Ammon's horn (tissue), 1 donor: ENCODE data around the gene ANO10.
"Not testable (repeated sequence)": the region's sequence is repeated elsewhere in the genome, so short reads cannot be mapped to it uniquely, and the experiment has no call there.

Experiments used
- DNase-seq: peaks from one replicate; pipeline ENCODE4 v3.0.0-alpha.2; 2016; ENCODE audit warnings: low spot score

ANO10 gene, protein sequence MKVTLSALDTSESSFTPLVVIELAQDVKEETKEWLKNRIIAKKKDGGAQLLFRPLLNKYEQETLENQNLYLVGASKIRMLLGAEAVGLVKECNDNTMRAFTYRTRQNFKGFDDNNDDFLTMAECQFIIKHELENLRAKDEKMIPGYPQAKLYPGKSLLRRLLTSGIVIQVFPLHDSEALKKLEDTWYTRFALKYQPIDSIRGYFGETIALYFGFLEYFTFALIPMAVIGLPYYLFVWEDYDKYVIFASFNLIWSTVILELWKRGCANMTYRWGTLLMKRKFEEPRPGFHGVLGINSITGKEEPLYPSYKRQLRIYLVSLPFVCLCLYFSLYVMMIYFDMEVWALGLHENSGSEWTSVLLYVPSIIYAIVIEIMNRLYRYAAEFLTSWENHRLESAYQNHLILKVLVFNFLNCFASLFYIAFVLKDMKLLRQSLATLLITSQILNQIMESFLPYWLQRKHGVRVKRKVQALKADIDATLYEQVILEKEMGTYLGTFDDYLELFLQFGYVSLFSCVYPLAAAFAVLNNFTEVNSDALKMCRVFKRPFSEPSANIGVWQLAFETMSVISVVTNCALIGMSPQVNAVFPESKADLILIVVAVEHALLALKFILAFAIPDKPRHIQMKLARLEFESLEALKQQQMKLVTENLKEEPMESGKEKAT

DNA sequence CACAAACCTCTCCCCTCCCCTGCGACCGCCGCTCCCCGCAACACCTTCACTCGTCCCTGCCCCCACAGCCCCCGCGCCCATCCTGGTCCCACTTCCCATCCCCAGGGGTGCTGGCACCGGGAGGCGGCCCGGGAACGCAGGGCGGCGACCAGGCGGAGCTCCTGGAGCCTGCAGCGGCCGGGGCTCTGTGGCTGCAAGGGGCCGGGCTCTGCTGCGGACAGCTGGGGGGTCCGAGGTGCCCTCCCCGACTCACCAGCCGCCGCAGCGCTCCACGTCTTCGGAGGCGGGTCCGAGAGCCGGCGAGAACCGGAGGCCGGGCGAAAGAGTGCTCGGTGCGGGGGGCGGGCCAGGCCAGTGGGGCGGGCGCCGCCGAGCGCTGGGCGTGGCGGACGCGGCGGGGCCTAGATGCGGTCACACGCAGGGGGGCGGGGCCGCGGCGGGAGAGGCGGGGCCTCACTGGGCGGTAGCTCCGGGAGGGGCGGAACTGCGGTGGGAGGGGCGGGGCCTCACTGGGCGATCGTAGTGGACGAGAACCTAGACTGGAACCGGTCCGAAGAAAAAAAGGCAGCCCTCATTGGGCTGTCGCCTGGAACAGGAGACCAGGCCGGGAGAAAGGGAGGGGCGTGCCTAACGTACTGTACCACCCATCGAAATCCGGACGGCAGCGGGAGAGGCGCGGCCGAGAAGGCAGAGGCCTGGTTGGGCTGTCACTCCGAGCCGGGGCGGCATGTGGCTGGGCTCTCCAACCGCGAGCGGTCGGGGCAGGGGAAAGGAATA is at the start of gene ANO10:
Gene ANO10 (minus strand): TSS at position 356 of the 777 bp plus-strand sequence. CDS start 16,159 bp downstream, outside the sequence.
- DNase-seq, result peak; percentile 98

DNA sequence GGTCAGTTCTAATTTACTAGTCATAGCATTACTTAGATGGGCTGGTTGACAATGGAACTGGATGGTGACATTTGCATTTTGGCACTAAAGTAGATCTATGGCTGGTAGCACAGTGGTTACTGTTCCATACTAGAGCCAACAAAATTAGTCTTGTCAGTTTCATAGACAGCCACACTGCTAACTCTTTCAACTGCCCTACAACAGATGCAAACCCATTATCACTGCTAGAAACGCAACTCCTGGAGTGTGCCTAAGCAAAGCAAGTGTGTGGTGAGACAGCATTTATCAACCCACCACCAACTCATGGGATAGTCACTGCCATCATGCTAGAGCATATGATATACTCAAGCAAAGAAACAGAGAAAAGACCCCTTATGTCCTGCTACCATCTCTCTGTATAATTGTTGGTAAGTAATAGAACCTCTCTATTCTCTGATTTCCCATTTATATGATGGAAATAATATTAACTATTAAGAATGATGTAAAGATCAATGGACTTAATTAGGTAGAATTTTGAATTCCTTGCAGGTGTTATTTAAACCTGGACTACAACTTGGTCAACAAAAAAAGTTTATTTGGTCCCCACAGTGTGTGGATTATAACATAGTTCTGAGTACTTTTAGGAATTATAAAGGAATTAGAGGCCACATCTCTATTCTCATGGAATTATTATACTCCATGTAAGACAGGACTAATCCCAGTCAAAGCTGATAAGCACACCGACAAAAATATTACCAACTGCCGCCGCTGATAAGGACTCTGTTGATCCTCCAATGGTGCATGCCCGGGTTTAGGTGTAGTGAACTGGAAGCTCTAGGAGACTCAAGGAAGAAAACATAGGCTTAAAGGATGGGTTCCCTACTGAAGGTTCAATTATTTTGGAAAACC is 49.1 kb upstream of the ANO10 start:
- DNase-seq, result no peak

DNA sequence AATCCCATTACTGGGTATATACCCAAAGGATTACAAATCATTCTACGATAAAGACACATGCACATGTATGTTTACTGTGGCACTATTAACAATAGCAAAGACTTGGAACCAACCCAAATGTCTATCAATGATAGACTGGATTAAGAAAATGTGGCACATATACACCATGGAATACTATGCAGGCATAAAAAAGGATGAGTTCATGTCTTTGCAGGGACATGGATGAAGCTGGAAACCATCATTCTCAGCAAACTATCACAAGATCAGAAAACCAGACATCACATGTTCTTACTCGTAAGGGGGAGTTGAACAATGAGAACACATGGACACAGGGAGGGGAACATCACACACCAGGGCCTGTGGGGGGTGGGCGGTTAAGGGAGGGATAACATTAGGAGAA is 43.2 kb upstream of the ANO10 start:
- not testable (repeated sequence) for DNase-seq

DNA sequence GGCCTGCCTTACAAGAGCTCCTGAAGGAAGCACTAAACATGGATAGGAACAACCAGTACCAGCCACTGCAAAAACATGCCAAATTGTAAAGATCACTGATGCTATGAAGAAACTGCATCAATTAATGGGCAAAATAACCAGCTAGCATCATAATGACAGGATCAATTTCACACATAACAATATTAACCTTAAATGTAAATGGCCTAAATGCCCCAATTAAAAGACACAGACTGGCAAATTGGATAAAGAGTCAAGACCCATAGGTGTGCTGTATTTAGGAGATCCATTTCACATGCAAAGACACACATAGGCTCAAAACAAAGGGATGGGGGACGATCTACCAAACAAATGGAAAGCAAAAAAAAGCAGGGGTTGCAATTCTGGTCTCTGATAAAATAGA is 39.6 kb upstream of the ANO10 start:
- not testable (repeated sequence) for DNase-seq

DNA sequence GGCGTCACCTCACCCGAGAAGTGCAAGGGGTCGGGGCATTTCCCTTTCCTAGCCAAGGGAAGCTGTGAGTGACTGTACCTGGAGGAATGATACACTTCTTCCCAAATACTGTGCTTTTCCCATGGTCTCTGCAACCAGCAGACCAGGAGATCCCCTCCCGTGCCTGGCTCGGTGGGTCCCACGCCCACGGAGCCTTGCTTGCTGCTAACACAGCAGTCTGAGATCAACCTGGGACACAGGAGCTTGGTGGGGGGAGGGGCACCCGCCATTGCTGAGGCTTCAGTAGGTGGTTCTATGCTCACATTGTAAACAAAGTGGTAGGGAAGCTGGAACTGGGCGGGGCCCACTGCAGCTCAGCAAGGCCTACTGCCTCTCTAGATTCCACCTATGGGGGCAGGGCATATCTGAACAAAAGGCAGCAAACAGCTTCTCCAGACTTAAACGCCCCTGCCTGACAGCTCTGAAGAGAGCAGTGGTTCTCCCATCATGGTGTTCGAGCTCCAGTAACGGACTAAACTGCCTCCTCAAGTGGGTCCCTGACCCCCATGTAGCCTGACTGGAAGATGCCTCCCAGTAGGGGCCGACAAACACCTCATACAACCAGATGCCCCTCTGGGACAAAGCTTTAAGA is 37.6 kb upstream of the ANO10 start:
- DNase-seq, result no peak

DNA sequence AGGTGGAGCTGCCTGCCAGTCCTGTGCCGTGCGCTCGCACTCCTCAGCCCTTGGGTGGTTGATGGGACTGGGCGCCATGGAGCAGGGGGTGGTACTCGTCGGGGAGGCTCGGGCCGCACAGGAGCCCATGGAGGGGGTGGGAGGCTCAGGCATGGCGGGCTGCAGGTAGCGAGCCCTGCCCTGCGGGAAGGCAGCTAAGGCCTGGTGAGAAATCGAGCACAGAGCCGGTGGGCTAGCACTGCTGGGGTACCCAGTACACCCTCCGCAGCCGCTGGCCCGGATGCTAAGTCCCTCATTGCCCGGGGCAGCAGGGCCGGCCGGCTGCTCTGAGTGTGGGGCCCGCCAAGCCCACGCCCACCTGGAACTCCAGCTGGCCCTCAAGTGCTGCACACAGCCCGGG is 34.6 kb upstream of the ANO10 start:
- not testable (repeated sequence) for DNase-seq

DNA sequence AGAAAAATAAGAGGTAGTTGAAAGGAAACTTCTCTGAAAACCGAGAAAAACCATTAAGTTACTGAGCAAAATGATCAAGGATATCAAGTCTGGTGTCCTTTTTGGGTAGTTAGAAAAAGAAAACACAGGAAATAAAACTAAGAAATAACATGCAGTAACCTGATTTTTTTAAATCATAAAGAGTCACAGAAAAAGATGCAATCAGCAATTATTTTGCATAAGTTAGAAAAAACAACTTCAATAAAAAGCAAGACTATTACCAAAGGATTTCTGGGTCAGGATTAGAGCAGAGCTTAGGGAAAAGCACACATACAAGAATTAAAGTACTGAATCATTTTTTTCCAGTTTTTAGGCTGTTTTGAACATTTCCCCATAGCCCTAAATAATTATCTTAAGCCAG is 28.5 kb upstream of the ANO10 start:
- DNase-seq, result no peak

DNA sequence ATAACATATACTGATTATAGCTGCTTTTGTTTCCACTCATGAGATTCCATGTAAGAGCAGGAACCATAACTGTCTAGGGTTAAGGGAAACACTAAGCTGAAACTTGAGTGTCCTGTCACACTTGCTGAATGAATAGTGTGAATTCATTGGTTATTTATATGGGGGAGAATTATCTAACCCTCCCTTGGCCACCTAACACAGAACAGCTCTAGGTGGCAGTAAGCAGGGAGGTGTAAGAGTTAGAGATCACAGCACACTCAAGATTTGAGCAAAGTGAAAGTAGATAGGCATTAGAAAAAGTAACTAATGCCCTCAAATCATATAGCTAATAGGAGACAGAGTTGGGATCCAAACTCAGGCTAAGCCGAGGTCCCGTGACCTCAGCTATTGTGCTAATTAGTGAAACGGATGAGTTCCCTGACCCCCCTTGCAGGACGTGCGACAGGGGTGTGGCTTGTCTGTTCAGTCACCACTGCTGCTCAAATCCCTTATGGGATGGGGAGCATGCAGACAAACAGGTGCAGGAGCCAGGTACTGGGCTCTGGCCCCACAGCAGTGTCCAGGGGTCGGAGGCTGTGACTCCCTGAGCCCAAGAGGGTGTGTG is 27.7 kb upstream of the ANO10 start:
- DNase-seq, result no peak

DNA sequence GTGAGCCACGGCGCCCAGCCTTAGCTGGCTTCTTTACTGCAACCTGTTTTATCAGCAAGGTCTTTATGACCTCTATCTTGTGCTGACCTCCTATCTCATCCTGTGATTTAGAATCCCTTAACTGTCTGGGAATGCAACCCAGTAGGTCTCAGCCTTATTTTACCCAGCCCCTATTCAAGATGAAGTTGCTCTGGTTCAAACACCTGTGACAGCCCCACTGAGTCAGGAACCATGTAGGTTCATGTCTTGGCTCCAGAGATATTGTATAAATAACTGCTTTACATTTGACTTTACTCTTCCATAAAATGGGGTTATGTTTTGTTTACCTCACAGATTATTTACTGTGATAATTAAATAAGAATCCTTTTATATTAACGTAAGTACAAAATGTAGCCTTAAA is 27.1 kb upstream of the ANO10 start:
- DNase-seq, result no peak

DNA sequence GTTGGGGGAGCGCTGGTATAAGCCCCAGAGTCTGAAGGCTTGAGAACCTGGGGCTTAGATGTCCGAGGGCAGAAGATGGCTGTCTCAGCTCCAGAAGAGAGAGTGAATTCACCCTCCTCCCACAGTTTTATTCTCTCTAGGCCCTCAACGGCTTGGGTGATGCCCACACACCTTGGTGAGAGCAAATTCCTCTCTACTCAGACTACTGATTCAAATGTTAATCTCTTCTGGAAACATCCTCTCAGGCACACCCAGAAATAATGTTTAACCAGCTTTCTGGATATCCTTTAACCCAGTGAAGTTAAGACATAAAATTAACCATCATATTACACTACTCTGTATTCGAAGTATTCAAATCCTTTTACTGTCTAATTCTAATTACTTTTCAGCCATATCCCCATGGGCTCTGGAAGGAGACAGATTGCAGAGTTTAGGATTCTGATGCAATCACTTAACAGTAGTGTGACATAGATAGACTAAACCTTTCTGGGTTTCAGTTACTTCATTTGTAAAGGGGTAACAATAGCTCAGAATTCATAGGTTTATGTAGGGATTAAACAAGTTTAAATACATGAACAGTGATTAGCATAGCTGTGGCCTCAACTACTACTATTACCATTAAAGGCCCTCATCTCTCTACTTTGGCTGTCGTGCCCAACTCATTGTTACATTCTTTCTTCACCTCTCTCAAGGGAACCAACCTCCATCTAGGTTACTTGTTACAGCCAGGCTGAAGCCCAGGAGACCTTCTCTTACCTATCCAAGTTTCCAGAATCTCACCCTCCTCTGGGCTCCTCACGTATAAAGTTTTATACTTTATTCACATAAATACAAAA is 25.7 kb upstream of the ANO10 start:
- no peak for DNase-seq

DNA sequence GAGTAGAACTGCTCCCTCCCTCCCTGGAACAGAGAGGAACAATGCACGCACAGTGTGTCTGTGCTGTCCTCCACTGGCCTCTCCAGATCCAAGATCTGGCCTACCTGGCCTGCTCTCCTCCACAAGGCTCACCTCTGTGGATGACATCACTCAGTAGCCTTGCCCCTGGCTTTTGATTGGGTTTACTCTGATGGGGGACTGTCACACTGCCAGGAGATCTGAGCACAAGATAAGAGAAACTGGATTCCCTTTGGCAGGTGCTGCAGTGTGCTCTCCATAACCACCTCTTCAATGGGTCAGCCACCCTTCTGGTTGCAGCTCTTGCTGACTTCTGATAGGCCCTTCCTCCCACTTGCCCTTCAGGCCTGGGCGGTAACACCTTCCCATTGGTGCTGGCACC is 22.6 kb upstream of the ANO10 start:
- DNase-seq, result no peak

DNA sequence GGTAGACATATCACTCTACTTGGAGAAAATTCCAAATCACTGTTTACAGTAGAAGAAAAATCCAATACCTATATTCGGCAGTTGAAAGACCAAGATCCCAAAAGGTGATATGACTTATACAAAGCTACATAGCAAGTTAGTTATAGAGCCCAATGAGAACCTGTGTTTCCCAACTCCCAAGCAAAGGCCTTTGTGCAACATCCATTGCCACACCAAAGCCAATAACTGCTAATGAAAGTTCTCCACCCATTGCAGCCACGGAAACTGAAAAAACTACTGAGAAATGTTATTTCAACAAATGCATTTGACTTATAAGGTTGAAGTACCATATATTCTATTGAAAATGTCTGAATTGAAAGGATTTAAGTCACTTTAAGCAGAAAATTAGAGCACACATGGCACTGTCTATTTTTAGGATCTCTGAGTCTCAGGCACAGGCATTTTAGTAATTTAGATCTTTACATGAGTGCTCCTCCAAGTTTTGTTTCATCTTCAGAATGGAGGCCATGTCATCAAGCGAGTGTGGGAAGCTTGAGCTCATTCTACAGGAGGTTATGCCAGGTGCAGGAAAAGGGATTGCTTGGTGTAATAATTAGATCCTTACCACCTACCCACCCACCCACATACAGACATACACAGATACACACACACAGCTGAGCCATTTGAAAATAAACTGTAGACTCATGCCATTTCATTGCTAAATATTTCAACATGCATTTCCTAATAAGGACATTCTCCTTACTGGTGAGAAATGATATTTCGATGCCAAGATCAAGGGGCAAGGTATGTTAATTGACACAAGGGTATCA is 19.7 kb upstream of the ANO10 start:
- peak; percentile 62 for DNase-seq

DNA sequence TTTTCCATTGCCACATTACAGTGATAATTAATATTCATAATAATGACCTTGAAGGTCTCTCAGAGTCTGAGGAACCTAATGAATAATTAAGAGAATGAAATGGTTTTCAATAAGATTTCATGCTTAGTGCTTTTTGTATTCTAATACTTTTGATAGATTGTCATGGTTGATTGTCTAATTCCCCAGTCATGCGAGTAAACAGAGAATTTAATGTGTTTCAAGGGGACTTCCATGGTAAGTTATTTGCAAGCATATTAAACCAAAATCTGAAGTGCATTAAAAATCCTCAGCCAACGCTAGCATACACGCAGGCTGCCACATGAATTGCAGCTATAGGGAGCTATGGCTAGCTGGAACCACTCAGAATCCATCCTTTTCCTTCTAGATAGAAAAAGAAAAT is 18.9 kb upstream of the ANO10 start:
- no peak for DNase-seq

DNA sequence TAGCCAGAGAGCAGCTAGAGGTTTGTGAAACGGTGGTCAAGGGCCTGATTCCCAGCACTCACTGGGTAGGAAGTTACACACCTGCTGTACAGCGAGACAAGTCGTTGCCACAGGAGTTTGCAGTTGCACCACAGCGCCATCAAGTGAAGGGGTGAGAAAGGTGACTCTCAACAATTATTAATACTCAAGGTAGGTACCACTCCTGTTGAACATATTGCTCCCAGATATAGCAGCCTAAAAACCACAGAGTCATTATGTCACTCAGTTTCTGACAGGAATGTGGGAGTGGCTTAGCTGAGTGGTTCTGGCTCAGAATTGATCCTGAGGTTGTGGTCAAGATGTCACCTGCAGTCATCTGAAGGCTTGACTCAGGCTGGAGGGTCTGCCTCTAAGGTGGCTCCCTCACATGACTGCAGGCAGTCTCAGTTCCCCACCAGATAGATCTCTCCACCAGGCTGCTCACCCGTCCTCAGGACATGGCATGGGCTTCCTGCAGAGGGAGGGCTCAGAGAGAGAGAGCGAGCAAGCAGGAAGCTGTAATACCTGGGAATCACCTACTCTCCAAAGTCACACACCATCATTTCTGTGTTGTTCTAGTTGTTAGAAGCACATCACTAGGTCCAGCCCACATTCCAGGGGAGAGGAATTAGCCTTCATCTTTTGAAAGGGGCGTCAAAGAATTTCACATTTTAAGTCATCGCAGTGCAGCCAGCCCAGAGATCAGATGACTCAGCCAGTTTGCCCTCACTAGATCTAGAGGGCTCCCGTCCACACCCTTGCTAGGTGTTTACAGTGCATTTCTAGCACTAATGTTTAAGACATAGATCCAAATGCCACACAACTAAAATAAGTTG is 17.0 kb upstream of the ANO10 start:
- no peak for DNase-seq

DNA sequence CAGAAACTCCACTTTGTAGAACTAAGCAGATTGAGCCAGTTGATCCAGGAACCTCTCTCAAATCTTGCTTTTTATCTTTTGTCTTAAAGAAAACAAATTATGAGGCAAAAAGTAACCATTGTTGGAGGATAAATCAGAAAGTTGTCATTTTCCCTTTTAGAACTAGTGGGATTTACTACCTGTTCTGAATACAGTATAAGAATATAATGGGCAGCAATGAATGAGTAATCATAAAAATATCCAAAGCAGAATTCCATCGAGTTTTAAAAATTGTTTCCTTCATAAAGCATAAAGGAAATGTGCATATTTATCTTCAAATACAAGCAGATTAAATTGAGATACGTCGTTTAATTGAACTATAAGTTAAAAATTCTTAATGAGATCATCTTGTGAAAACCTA is 15.9 kb upstream of the ANO10 start:
- DNase-seq, result no peak

DNA sequence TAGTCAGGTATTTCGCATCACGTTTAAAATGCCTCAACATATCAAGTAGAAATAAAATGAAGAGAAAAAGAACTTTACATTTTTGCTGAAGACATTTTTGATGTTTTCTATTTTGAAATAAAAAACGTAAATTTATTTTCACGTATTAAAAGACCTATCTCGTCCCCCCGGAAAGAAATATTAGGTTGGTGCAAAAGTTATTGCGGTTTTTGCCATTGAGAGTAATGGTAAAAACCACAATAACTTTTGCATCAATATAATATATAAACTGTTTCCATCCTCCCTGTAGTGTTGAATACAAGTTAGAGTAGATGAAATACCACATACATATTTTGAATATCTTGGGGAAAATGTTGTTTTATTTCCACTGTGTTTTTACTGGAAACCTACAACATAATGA is 11.2 kb upstream of the ANO10 start:
- DNase-seq, result no peak

DNA sequence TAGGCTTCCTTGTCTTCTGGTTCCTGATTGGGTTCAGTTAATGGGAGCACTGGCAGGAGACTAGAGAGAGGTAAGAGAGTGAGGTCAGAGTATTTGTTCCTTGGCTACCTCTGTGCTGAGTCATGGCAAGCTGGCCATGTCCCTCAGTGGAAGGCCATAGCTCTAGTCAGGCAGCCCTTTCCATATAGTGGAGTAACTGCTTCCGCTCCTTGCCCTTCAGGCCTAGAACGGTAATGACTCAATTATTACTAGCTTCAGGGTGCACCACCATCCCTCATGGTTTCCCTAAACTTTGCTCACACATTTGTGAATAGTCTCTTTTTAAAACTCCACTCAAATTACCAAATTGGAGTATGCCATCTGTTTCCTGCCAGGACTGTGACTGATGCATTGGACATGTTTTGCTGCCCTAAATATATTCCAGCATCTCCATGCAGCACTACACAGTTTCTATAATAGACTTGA is 10.5 kb upstream of the ANO10 start:
- DNase-seq, result peak; percentile 41

DNA sequence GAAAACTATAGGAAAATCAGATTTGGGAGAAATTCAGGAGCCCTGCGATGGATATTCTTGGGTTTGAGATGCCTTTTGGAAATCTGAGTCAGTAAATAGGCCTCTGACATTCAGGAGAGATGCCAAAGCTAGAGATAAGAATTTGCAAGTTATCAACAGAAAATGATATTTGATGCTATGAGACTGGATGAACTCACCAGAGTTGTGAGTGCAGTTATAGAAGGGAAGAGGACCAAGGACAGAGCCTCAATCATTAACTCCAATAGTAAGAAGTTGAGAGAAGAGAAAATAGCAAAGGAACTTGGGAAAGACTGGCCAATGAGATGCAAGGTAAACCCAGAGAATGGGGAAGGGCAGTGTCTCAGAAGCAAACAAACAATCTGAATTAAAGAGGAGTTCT is 7.9 kb upstream of the ANO10 start:
- no peak for DNase-seq
